ENCODE data around the gene ALOX12B.
A peak's percentile ranks its signal among the peaks of the same experiment; 100 is the strongest.

GRCh38 chr17:8079291-8080207, 8.0 kb downstream of the ALOX12B start:
- peak; percentile 65 to 95 (median 89) for TF ChIP-seq CTCF (IDR thresholded peaks at IDR 0.05)
- TF ChIP-seq POLR2A (IDR thresholded peaks at IDR 0.05) = no peak

All from right lobe of liver (tissue), 4 donors.